Activated naive CD8-positive, alpha-beta T cell treated with anti-CD3 and anti-CD28 coated beads for 36 hours (primary cell): ENCODE measurements around the gene FITM1. TPM values are rescaled to one million over a fixed set of nuclear protein-coding genes. Genes with fewer than 3 reads are reported as not detected.

Source experiments
- DNase-seq: peaks from one replicate; pipeline ENCODE4 v3.0.0; 2021
- H3K27ac Mint-ChIP-seq: one replicate; pipeline ENCODE4 v1.8.0; 2022; ENCODE audit warnings: mild to moderate bottlenecking, moderate library complexity, mixed read lengths
- H3K27me3 Mint-ChIP-seq: one replicate; pipeline ENCODE4 v1.8.0; 2022; ENCODE audit warnings: mild to moderate bottlenecking, mixed read lengths
- H3K36me3 Mint-ChIP-seq: one replicate; pipeline ENCODE4 v1.8.0; 2021; ENCODE audit warnings: mild to moderate bottlenecking, mixed read lengths
- H3K4me1 Mint-ChIP-seq: one replicate; pipeline ENCODE4 v1.8.0; 2021; ENCODE audit warnings: mixed read lengths
- H3K4me3 Mint-ChIP-seq: one replicate; pipeline ENCODE4 v1.8.0; 2022; ENCODE audit warnings: mild to moderate bottlenecking, moderate library complexity, mixed read lengths
- H3K9me3 Mint-ChIP-seq: one replicate; pipeline ENCODE4 v1.8.0; 2022; ENCODE audit warnings: mixed read lengths
- total RNA-seq, 2 experiments: library from RNA; stranded (reverse); gene quantifications; one replicate each; pipeline ENCODE4 v1.2.3, GENCODE V29; 2021

The FITM1 gene
- total RNA-seq, 2 experiments from 2014 or later = 0.29 TPM; not detected in 1

DNA sequence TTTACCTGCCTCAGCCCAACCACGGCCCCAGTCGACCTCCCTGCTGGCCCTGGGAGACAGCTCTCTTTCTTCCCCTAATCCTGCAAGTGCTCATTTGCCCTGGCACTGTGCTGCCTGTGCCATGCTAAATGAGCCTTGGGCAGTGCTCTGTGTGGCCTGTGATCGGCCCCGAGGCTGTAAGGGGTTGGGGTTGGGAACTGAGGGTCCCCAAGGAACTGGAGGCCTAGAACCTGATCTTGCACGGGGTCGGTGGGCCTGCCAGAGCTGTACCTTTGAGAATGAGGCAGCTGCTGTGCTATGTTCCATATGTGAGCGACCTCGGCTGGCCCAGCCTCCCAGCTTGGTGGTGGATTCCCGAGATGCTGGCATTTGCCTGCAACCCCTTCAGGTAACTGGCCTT lies 19.6 kb downstream of the FITM1 start:
- no peaks in the 10 kb centered on the region for H3K9me3 Mint-ChIP-seq
- peaks cover 31% of the 10 kb centered on the region for H3K4me1 Mint-ChIP-seq
- H3K27ac Mint-ChIP-seq = no peak overlapping the region
- no peak overlapping the region for H3K4me3 Mint-ChIP-seq
- peaks cover 41% of the 10 kb centered on the region for H3K36me3 Mint-ChIP-seq
- no peaks in the 10 kb centered on the region for H3K27me3 Mint-ChIP-seq
- DNase-seq = no peak

DNA sequence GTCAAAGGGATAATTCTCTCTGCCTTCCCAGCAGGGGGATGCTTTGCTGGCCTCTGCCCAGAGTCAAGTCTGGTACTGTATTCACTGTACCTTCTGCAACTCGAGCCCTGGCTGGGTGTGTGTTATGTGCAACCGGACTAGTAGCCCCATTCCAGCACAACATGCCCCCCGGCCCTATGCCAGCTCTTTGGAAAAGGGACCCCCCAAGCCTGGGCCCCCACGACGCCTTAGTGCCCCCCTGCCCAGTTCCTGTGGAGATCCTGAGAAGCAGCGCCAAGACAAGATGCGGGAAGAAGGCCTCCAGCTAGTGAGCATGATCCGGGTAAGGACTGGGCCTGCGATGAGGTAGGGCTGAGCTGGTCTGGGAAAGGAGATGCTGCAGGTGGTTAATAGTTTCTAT lies 20.1 kb downstream of the FITM1 start:
- Mint-ChIP-seq H3K27me3 (no peaks in the 10 kb centered on the region), H3K4me1 (peaks cover 26% of the 10 kb centered on the region), H3K9me3 (no peaks in the 10 kb centered on the region), H3K4me3 (no peak overlapping the region), H3K27ac (no peak overlapping the region), H3K36me3 (peaks cover 36% of the 10 kb centered on the region)
- no peak for DNase-seq

DNA sequence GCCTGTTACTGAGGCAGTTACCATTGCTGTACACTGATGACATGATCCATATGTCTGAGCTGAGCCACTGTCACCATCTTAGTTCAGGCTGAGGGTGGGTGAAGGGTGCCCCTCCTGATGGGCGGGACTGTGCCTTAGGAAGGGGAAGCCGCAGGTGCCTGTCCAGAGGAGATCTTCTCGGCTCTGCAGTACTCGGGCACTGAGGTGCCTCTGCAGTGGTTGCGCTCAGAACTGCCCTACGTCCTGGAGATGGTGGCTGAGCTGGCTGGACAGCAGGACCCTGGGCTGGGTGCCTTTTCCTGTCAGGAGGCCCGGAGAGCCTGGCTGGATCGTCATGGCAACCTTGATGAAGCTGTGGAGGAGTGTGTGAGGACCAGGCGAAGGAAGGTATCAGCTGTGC lies 20.5 kb downstream of the FITM1 start:
- H3K27me3 Mint-ChIP-seq = no peaks in the 10 kb centered on the region
- no peak overlapping the region for H3K27ac Mint-ChIP-seq
- no peaks in the 10 kb centered on the region for H3K9me3 Mint-ChIP-seq
- no peak overlapping the region for H3K4me3 Mint-ChIP-seq
- no peak for DNase-seq
- H3K36me3 Mint-ChIP-seq = peaks cover 34% of the 10 kb centered on the region
- peaks cover 21% of the 10 kb centered on the region for H3K4me1 Mint-ChIP-seq

GRCh38 chr14:24151404-24152080 lies 21.1 kb downstream of the FITM1 start:
- no peak overlapping the region for H3K27ac Mint-ChIP-seq
- no peak for DNase-seq
- H3K36me3 Mint-ChIP-seq = peaks cover 30% of the 10 kb centered on the region
- H3K4me1 Mint-ChIP-seq = peaks cover 21% of the 10 kb centered on the region
- H3K9me3 Mint-ChIP-seq = no peaks in the 10 kb centered on the region
- H3K27me3 Mint-ChIP-seq = no peaks in the 10 kb centered on the region
- H3K4me3 Mint-ChIP-seq = no peak overlapping the region

DNA sequence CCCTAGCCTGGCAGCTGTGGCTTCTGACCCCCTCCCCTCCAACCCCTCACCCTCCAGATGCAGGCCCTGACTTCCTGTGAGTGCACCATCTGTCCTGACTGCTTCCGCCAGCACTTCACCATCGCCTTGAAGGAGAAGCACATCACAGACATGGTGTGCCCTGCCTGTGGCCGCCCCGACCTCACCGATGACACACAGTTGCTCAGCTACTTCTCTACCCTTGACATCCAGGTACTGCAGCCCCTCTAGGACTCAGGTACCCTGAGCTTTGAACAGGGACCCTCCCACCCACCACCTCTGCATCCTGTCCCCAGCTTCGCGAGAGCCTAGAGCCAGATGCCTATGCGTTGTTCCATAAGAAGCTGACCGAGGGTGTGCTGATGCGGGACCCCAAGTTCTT lies 24.6 kb downstream of the FITM1 start:
- H3K27ac Mint-ChIP-seq = no peak overlapping the region
- no peaks in the 10 kb centered on the region for H3K9me3 Mint-ChIP-seq
- no peak overlapping the region for H3K4me3 Mint-ChIP-seq
- H3K27me3 Mint-ChIP-seq = no peaks in the 10 kb centered on the region
- H3K4me1 Mint-ChIP-seq = peaks cover 7% of the 10 kb centered on the region
- DNase-seq = no peak
- peaks cover 15% of the 10 kb centered on the region for H3K36me3 Mint-ChIP-seq

- peaks cover 16% of the 10 kb centered on the region for H3K4me1 Mint-ChIP-seq
- peaks cover 6% of the 10 kb centered on the region for H3K27me3 Mint-ChIP-seq
- DNase-seq = no peak
- H3K9me3 Mint-ChIP-seq = no peaks in the 10 kb centered on the region
- peak overlapping the region; percentile 11 for H3K27ac Mint-ChIP-seq
- H3K36me3 Mint-ChIP-seq = peaks cover 14% of the 10 kb centered on the region
- no peak overlapping the region for H3K4me3 Mint-ChIP-seq
Observed at GRCh38 chr14:24156840-24157239, 26.4 kb downstream of the FITM1 start.

GRCh38 chr14:24157331-24157730 lies 26.9 kb downstream of the FITM1 start:
- peaks cover 21% of the 10 kb centered on the region for H3K4me1 Mint-ChIP-seq
- peak overlapping the region; percentile 65 for H3K27ac Mint-ChIP-seq
- H3K36me3 Mint-ChIP-seq = peaks cover 18% of the 10 kb centered on the region
- peaks cover 6% of the 10 kb centered on the region for H3K27me3 Mint-ChIP-seq
- DNase-seq = no peak
- no peaks in the 10 kb centered on the region for H3K9me3 Mint-ChIP-seq
- no peak overlapping the region for H3K4me3 Mint-ChIP-seq

- H3K4me1 Mint-ChIP-seq = peaks cover 38% of the 10 kb centered on the region
- H3K27me3 Mint-ChIP-seq = peaks cover 6% of the 10 kb centered on the region
- peaks cover 34% of the 10 kb centered on the region for H3K36me3 Mint-ChIP-seq
- H3K9me3 Mint-ChIP-seq = no peaks in the 10 kb centered on the region
- H3K4me3 Mint-ChIP-seq = no peak overlapping the region
- no peak for DNase-seq
- peak overlapping the region; percentile 100 for H3K27ac Mint-ChIP-seq
Observed at GRCh38 chr14:24159777-24160498, 29.5 kb downstream of the FITM1 start.

- H3K4me3 Mint-ChIP-seq = no peak overlapping the region
- no peaks in the 10 kb centered on the region for H3K9me3 Mint-ChIP-seq
Observed at GRCh38 chr14:24160499-24160849, 30.0 kb downstream of the FITM1 start.

GRCh38 chr14:24160850-24161804 lies 30.7 kb downstream of the FITM1 start, which contains the start of gene IRF9:
Gene IRF9, plus strand, starts transcription at chr14:24161265. Its CDS starts 880 bp downstream, at chr14:24162145.
- H3K4me1 Mint-ChIP-seq = peaks cover 41% of the 10 kb centered on the region
- H3K36me3 Mint-ChIP-seq = peaks cover 38% of the 10 kb centered on the region
- peak within 1 kb of the TSS; percentile 99 for H3K4me3 Mint-ChIP-seq
- H3K27me3 Mint-ChIP-seq = peaks cover 6% of the 10 kb centered on the region
- H3K27ac Mint-ChIP-seq = peak within 1 kb of the TSS; percentile 100
- no peaks in the 10 kb centered on the region for H3K9me3 Mint-ChIP-seq
- peak; percentile 94 for DNase-seq

More at GRCh38 chr14:24160499-24160849, 30.0 kb downstream of the FITM1 start:
- peak overlapping the region; percentile 100 for H3K27ac Mint-ChIP-seq
- peaks cover 6% of the 10 kb centered on the region for H3K27me3 Mint-ChIP-seq
- H3K36me3 Mint-ChIP-seq = peaks cover 38% of the 10 kb centered on the region
- DNase-seq = no peak
- H3K4me1 Mint-ChIP-seq = peaks cover 41% of the 10 kb centered on the region

GRCh38 chr14:24162093-24162492 lies 31.6 kb downstream of the FITM1 start:
- DNase-seq = peak; percentile 24
- Mint-ChIP-seq H3K4me1 (peaks cover 47% of the 10 kb centered on the region), H3K4me3 (peak overlapping the region; percentile 99), H3K27ac (peak overlapping the region; percentile 100), H3K9me3 (no peaks in the 10 kb centered on the region), H3K27me3 (peaks cover 6% of the 10 kb centered on the region), H3K36me3 (peaks cover 42% of the 10 kb centered on the region)

DNA sequence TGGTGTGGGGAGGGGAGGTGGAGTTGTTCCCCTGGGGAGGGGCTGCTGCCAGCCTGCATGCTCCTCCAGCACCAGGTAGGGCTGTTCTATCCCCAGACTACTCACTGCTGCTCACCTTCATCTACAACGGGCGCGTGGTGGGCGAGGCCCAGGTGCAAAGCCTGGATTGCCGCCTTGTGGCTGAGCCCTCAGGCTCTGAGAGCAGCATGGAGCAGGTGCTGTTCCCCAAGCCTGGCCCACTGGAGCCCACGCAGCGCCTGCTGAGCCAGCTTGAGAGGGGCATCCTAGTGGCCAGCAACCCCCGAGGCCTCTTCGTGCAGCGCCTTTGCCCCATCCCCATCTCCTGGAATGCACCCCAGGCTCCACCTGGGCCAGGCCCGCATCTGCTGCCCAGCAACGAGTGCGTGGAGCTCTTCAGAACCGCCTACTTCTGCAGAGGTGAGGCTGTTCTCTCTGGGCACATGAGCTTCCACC lies 34.1 kb downstream of the FITM1 start:
- Mint-ChIP-seq H3K4me3 (no peak overlapping the region), H3K27me3 (peaks cover 6% of the 10 kb centered on the region), H3K4me1 (peaks cover 47% of the 10 kb centered on the region), H3K36me3 (peaks cover 51% of the 10 kb centered on the region), H3K9me3 (no peaks in the 10 kb centered on the region), H3K27ac (peak overlapping the region; percentile 70)
- DNase-seq = no peak

- Mint-ChIP-seq H3K9me3 (no peaks in the 10 kb centered on the region), H3K27me3 (peaks cover 6% of the 10 kb centered on the region), H3K27ac (no peak overlapping the region), H3K4me1 (peaks cover 38% of the 10 kb centered on the region), H3K4me3 (no peak overlapping the region), H3K36me3 (peaks cover 55% of the 10 kb centered on the region)
- DNase-seq = no peak
Observed at GRCh38 chr14:24165785-24166184, 35.3 kb downstream of the FITM1 start.

GRCh38 chr14:24167469-24168114 lies 37.1 kb downstream of the FITM1 start:
- Mint-ChIP-seq H3K4me1 (peaks cover 36% of the 10 kb centered on the region), H3K9me3 (no peaks in the 10 kb centered on the region), H3K36me3 (peaks cover 49% of the 10 kb centered on the region), H3K4me3 (no peak overlapping the region), H3K27me3 (no peaks in the 10 kb centered on the region), H3K27ac (peak overlapping the region; percentile 44)
- DNase-seq = no peak
